HG02610 (cell line): ENCODE results near the gene SCAMP3.
"Not testable (repeated sequence)": the region's sequence is repeated elsewhere in the genome, so short reads cannot be mapped to it uniquely, and the experiment has no call there.

Experiments
- ATAC-seq: cut with Tn5 transposase; IDR thresholded peaks from one replicate; pipeline ENCODE4 v1.9.1; 2021; ENCODE audit warnings: mild to moderate bottlenecking, moderate library complexity; ENCODE audit not compliant: unreplicated experiment

SCAMP3 gene

DNA sequence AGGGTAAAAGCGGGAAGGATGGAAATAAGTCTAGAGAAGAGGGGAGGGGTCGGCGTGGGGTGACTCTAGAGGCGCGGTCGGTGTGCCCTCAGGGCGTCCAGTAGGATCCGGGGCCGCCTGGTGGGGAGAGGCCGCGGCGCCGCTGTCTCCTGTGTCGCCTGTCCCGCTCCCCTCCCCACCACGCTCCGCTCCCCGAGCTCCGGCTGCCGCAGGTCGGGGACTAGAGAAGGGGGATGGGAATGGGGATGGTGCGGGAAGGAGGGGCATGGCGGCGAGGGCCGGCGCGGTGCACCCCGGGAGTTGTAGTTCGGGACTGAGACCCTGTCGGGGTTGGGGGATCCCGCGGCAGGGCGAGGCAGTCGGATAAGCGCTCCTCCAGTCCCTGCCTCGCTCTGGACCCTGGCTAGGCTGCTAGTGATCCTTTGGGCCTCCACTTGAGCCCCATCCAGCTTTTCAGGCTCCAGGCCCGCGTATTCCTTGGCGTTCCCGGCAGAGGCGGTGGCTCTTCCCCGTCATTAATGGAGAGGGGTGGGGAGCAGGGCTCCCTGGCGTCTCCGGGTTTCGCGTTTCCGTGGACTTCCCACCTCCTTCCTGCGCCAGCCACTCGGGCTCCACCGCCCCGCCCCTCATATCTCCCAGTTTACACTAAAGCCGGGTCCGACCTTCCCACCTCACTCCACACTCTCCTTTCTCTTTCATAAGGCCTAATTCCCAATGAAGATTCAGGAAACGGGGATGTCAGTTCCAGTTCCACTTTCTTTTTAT, 6.7 kb downstream of the SCAMP3 start, which contains the start of gene ENTREP3:
Gene ENTREP3, minus strand, starts transcription at position 241 of the 765 bp plus-strand sequence. CDS start 606 bp downstream, outside the sequence.
- peak; percentile 64 for ATAC-seq

DNA sequence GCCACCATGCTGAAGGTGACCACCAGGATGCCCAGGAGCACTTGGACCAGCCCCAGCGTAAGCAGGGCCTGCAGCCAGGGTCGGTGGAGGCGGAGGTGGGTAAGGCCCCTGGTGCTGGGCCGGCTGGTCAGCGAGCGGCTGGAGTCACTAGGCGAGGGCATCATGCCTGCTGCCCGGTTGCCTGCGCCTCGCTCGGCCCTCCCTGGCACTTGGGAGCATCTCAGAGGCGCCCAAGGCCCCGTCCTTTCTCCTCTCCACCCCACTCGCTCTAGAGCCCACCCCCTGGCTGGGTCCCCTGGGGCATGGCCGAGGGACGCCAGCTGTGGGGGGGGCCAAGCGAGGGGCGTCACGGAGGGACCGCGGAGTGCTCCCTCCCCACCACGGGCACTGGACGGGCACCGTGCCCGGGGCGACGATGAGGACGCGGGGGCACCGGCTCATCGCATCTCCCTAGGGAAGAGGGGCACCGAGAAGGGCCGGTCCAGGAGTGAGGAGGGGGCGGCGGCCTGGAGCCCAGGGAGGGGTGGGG, 7.4 kb downstream of the SCAMP3 start:
- ATAC-seq: no peak

DNA sequence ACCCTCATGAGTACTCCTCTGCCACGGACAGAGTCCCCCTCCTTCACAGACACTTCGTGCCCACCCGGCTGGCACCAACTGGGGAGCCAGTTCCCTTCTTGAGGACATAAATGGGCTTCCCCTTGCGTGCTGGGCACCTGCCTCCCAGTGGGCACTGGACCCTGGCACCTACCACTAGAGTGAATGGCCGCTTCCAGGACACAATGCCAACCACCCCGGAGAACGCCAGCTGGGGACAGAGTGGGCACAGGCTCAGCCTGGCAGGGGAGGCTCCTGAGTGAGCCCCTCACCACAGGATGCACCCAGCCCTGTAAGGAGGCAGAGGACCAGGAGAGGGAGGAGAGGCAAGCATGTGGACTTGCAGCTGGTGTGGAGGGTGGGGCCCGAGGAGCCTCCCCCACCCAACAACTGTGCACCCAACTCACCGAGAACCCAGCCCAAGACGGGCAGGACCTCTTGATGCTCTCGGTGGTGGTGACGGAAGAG, 7.9 kb downstream of the SCAMP3 start:
- ATAC-seq: no peak

DNA sequence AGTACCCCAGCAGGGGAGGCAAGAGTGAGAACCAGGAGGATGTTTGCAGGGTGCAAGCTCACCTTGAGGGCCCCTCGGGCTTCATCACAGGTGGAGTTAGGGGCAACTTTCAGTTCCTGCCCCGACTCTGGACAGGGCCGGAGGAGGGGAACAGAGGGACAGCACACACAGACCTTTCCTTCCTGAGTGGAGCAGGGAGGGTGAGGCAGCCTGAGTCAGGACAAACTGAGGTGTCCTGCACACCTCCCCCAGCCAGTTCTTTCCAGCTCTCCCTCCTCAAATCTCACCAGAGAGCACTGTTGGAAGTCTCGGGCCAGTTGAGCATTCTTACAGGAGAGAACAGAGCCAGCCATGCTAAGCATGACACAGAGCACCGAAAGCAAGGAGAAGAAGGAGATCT, 8.4 kb downstream of the SCAMP3 start:
- ATAC-seq: no peak

DNA sequence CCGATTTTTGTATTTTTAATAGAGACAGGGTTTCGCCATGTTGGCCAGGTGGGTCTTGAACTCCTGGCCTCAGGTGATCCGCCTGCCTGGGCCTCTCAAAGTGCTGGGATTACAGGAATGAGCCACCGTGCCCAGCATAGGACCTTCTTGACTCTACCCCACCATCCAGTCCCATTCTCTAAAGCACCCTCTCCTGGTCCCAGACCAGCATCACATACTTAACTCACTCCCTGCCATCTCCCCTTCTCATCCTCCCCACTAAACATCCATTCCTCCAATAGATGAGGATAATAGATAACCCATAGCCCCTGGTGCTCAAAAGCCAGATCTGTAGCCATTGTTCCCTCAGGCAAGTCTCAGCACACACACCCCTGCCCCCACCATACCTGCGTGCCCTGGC, 9.0 kb downstream of the SCAMP3 start:
- no peak for ATAC-seq

DNA sequence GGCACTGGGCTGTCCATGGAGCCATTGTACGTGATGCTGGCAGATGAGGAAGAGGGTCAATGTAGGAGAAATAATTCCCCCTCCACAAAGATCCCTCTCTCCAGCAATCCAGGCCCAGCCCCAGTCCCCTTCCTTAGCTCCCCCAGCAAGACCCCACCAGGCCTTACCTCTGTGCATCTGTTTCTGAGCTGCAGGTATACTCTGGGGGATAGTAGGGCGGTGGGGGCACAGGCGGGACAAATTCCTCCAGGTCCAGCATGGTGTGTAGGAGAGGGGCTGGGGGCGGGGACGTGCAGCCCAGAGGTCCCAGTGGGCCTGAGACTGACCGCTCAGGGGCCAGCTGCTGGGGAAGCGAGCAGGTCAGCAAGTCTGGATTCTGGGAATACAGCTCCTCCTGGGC, 10.6 kb downstream of the SCAMP3 start:
- ATAC-seq: no peak

DNA sequence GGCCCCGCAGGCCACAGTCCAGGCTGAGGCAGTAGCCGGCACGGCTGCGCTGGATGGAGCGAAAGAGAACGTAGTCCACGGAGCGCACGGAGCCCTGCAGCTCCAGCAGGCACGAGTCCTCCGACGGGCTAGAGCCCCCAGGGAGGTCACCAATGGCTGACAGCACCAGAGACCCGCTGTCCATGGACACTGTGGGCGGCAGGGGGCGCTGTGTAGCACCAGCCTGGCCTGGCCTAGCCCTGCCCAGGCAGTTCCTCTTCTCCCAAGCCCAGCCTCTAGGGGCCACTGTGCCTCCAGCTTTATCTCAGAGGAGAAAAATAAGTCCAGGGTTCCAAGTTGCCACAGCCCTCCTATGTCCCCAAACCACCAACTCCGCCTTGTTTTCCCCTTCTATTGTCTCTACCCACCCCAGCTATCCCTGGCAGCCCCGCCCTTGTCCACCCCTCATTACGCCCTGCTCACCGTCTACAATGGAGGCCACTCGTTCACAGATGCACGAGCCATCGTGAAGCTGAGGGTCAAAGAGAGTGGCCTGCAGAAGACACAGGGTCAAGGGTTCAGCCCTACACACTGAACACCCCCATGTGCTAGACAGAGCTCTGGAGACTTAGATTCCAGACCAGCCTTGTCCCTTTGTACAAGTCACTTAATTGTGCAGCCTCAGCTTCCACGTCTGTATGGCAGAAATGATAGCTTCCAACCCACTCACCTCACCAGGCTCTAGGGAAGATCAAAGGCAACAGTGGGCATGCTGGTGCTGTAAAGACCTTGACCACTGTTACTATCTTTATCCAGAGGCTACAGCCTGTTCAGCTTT, 11.3 kb downstream of the SCAMP3 start:
- peak; percentile 83 for ATAC-seq

DNA sequence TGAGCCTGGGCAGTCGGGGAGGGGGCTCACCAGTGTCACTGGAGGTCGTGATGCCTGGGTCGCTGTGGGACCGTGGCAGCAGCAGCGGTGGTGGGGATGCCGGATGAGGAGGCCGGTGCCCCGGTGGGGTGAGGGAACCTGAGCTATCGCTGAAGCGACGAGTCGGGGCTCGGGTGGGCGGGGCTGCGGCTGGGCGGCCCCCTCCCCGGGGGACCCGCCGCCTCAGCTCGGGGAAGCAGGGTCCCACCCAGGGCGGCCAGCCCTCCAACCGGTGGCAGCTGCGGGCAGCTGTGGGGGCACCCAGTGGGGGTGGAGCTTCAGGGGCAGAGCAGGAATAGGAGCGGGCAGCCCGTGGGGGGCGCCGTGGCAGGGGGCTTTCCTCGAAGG, 11.9 kb downstream of the SCAMP3 start:
- peak; percentile 8 for ATAC-seq

DNA sequence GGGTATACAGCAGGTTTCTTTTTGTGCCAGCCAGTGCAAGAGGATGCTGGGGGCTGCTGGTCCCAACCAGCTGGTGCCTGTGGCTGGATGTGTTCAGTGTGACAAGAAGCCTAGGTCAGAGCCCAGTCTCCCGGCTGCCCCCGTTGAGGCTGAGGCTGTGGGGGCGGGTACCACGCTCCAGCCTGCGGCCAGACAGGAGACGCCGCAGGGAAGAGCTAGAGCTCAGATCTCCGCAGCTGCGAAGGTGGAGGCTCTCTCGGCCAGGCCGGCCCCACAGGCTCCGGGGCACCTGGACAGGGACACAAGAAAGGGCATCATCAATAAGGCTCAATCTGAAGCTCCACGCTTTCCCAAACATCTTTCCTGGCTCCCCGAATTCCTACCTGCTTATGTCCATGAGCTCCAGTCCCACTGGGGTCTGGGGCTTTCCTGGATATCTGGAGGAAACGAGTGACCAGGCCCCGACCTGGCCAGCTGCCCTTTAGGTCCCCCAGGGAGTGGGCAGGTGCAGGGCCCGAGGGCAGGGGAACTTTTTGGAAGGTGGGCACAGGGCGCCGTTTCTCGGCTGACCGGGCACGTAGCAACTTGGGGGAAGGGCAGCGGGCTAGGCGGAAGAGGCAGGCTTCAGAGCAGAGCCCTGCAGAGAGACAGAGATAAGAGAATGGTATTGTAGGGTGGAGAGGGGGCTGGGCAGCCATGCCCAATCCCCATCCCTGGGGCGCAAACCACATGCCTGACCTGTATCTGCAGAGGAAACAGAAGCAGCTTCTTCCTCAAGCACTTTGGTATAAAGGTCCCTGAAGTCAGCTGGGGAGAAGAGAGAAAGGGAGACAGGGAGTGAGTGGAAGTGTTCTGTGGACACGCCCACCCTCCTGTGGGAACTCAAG, 14.2 kb downstream of the SCAMP3 start:
- ATAC-seq: no peak

DNA sequence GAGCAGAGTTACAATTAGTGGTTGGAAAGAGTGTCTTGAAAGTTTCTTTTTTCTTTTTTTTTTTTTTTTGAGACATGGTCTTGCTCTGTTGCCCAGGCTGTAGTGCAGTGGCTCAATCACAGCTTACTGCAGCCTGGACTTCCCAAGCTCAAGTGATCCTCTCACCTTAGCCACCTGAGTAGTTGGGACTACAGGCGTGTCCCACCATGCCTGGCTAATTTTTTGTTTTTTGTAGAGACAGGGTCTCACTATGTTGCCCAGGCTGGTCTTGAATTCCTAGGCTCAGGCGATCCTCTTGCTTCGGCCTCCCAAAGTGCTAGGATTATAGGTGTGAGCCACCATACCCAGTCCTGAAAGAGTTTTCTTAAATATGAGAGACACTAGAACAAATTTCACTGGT, 15.4 kb downstream of the SCAMP3 start:
- not testable (repeated sequence) for ATAC-seq

DNA sequence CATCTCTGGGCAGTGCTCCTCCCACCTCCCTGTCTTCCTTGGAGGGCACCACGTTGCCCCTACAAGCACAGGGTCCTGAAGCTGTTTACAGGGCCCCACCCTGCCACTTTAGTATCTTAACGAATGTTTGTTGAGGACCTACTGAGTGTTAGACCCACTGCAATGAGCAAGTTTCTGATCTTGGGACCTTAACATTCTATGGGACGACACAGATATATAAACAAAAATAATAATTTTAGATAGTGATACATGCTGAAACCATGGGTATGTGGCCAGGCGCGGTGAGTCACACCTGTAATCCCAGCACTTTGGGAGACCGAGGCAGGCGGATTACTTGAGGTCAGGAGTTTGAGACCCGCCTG, 17.0 kb downstream of the SCAMP3 start:
- ATAC-seq: no peak

DNA sequence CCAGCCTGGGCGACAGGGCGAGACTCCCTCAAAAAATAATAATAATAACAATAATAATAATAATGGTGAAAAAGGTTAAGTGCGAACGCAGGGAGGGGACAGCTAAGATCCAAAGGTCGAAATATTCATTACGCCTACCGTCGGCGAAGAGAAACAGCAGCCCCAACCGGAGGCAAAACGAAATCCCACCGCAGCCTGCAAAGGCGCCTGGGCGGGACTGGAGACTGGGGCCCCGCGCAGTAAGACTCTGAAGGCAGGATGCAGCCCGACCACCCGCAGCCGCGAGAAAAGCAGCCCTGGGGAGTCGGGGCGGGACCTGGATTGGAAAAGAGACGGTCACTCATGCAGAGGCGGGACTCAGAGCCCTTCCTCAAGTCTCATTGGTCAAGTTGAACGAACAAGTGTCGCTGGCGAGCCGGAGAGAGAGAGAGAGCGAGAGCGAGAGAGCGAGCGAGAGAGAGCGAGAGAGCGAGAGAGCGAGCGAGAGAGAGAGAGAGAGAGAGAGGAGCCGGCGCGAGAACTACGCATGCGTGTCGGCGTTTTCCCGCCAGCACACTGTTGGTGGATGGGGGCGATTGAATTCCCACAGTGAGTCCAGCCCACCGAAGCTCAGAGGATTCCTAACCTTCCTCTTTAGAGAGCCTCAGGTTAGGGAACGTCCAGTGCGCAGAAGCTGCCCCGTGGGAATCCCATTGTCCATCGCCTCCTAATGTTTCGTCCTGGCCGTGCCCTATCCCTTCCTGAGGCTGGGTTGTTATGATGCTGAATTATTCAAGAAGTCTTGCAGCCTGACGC, 17.6 kb downstream of the SCAMP3 start:
- peak; percentile 83 for ATAC-seq

DNA sequence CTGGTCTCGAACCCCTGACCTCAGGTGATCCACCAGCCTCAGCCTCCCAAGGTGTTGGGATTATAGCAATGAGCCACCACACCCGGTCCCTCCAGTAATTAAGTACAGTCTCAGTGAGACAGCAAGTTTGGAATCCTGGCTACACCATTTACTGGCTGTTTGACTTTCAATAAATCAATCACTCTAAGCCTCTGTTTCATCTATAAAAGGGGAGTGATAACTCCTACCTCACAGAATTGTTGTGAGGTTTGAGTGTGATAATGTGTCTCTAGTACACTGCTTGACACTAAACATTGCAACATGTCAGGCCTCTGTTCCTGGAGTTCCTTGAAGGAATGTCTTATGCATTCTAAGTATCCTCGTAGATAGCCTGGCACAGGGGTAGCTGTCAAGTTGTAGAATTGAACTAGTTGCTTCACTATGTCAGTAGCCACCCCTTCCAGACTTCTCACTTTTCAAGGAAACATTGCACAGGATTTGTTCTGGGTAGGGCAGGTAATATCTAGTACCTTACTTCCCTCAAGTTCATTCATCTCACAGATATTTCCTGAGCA, 19.3 kb downstream of the SCAMP3 start:
- no peak for ATAC-seq

DNA sequence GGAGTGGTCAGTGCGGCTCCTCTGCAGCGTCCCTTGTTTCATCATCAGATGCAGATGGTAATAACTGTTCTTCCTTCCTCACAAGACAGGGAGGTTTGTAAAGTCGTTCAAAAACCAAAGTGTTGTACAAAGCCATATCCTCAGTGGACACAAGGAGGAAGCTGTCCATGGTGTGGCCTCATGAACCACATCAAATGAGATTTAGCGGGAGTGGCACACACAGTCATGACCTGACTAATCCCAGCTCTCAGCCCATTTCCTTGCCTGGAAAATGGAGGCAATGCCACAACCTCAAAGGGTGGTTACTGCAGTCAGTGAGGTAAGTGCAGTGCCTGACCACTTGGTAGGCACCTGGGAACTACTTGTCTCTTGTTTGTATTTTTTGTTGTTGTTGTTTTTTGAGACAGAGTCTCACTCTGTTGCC, 20.3 kb downstream of the SCAMP3 start:
- ATAC-seq: no peak

DNA sequence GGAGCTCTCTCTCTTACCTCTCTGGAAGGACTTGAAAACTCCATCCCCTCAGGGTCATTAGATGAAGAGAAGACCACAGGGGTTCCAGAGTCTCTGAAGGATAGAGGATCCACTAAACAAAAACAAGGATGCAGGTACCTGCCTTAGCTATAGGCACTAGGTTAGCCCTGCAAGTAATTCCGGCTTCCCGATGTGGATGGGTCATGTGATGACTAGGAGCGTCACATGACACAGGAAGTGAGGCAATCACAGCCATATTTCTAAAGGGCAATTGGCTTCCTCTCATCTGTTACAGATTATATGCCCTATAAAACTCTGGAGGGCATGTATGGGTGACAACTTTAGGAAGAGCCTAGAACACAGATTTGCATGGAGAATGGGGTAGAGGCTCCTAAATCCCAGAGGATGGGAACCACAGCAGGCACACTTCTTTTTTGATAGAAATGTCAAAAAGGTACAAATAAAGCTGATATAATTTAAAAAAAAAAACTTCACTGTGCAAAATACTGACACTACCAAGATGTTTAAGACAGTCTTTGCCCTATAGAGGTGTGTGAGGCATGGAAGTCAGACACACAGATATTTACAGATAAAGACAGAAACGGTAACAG, 21.0 kb downstream of the SCAMP3 start:
- ATAC-seq: peak; percentile 26

DNA sequence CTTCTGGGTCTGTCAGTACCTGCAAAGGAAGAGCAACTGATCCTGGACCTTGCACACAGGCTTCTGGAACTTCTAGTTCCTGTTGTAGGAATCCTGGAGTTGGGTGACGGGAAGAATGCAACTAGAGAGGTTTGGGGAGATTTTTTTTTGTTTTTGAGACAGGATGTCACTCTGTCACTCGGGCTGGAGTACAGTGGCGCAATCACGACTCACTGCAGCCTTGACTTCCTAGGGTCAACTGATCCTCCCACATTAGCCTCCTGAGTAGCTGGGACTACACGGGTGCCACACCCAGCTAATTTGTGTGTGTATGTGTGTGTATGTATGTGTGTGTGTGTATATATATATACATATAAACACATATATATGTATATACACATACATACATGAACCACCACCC, 25.7 kb downstream of the SCAMP3 start:
- ATAC-seq: no peak

DNA sequence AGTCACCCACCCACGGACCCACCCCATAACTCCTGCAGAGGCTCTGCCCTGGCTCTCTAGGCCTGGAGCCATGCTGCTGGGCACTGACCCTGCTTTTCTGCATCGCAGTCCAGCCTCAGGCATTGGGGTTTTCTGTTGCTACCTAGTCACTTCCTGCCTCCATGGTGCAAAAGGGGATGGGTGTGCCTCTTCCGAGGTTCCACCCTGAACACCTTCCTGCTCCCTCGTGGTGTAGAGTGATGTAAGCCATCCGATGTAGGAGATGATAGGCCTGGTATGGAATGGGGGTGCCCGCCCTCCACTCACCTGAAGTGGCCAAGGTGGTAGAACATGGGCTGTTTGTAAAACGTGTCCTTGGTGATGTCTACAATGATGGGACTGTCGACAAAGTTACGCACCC, 26.8 kb downstream of the SCAMP3 start:
- ATAC-seq: not testable (repeated sequence)

DNA sequence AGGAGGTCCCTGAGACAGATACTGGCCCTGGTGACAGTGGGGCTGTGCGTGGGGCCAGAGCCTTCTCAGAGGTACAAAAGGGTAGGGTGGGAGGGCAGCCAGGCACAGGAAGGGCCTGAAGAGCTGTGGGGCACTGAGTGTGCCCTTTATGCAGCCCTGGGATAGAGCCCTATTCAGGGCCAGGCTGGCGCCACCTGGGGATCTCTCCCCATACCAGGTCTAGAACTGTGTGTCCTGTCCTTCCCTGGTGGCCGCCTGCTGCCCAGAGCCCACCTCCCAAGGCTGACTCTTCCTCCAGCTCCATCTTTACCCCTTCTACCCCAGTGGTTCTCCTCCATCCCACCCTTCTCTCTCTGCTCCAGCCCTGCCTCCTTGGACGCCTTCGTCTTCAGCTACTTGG, 28.7 kb downstream of the SCAMP3 start:
- not testable (repeated sequence) for ATAC-seq
